K562 (cell line): ENCODE measurements around the gene DTX1. TPM values are rescaled to one million over a fixed set of nuclear protein-coding genes. Genes with fewer than 3 reads are reported as not detected.

Source experiments
- ATAC-seq: fragments of 200-7000 bp; cut with Tn5 transposase; 3 replicates; pipeline ENCODE4 v1.9.1; 2020; ENCODE audit warnings: moderate library complexity
- BruUV-seq: library from RNA; stranded (reverse); fragments of 400-500 nt; replicated peaks from 2 replicates; lab custom pipeline; 2021; lab: Mats Ljungman, UMichigan
- CTCF ChIA-PET: fragments of 300-600 bp; formaldehyde crosslinking; extraction: SDS; loops from one replicate; lab custom pipeline; 2021; ENCODE audit warnings: low intra/inter-chr PET ratio; lab: Yijun Ruan, JAX
- POLR2A ChIA-PET: fragments of 300-600, 350-650 bp; sonication (Branson Sonifier 250); formaldehyde crosslinking; extraction: SDS; loops from one replicate; lab custom pipeline; 2021; ENCODE audit warnings: antibody characterized with exemption, inconsistent platforms; lab: Yijun Ruan, JAX
- DNase-seq, 4 experiments: peaks; one replicate each; pipeline versions ENCODE4 v3.0.0 to v3.0.0-alpha.2; 2011 to 2018; ENCODE audit warnings: low spot score in 3 of 4, mixed read lengths in 3 of 4; ENCODE audit errors: extremely low read depth in 1 of 4
- FAIRE-seq: peaks from 2 replicates; lab custom pipeline; 2011; peaks lifted over from hg19 to GRCh38; lab: Jason Lieb, UNC
- H2AFZ ChIP-seq: 2 replicates; pipeline ENCODE4 v1.6.0; 2011; ENCODE audit warnings: low read depth, low read length, control low read depth, inconsistent platforms
- H3K27ac ChIP-seq: fragments of 200-600 bp; 3 replicates; pipeline ENCODE4 v1.8.0; 2011; ENCODE audit warnings: low read depth, mild to moderate bottlenecking, control low read depth, inconsistent platforms, low read length, moderate library complexity, mixed read lengths; ENCODE audit errors: extremely low read depth
- H3K27me3 ChIP-seq, 2 experiments: fragments of 300-600 bp in 1 of 2; 2 replicates in 1 of 2; 3 replicates in 1 of 2; pipeline versions ENCODE4 v1.6.0 to v1.8.0; 2011; ENCODE audit warnings: inconsistent platforms in 2 of 2, low read length in 2 of 2, mild to moderate bottlenecking in 1 of 2, mixed read lengths in 1 of 2, moderate library complexity in 1 of 2; ENCODE audit not compliant: control insufficient read depth in 2 of 2, insufficient read depth in 2 of 2
- H3K36me3 ChIP-seq: fragments of 300-600 bp; 3 replicates; pipeline ENCODE4 v1.8.0; 2011; ENCODE audit warnings: mild to moderate bottlenecking, low read length, inconsistent platforms; ENCODE audit not compliant: control insufficient read depth, insufficient read depth
- H3K4me1 ChIP-seq, 2 experiments: fragments of 200-600 bp in 1 of 2; replicated peaks in 1 of 2; 2 replicates in 1 of 2; 3 replicates in 1 of 2; pipeline versions ENCODE4 v1.5.1 to v1.8.0; 2011; ENCODE audit warnings: inconsistent platforms in 2 of 2, low read length in 2 of 2, mild to moderate bottlenecking in 1 of 2, mixed read lengths in 1 of 2, moderate library complexity in 1 of 2; ENCODE audit not compliant: control insufficient read depth in 2 of 2, insufficient read depth in 2 of 2
- H3K4me2 ChIP-seq: 2 replicates; pipeline ENCODE4 v1.6.1; 2011; ENCODE audit warnings: low read length, control low read depth, inconsistent platforms, mixed read lengths; ENCODE audit not compliant: insufficient read depth
- H3K4me3 ChIP-seq: fragments of 200-600 bp; sonication (generic), shearing (Covaris generic); 2 replicates; pipeline ENCODE4 v1.5.1; 2016; ENCODE audit warnings: control low read depth, inconsistent platforms
- H3K79me2 ChIP-seq: fragments of 200-600 bp; 3 replicates; pipeline ENCODE4 v1.8.0; 2011; ENCODE audit warnings: low read length, inconsistent platforms; ENCODE audit not compliant: control insufficient read depth, insufficient read depth
- H3K9ac ChIP-seq, 2 experiments: 2 replicates each; pipeline versions ENCODE4 v1.6.0 to v1.6.1; 2011; ENCODE audit warnings: low read depth in 2 of 2, low read length in 2 of 2, control low read depth in 1 of 2, inconsistent platforms in 1 of 2, mild to moderate bottlenecking in 1 of 2, mixed read lengths in 1 of 2; ENCODE audit not compliant: insufficient read depth in 1 of 2
- H3K9me1 ChIP-seq: one replicate; pipeline ENCODE4 v1.6.0; 2011; ENCODE audit warnings: inconsistent platforms, mild to moderate bottlenecking, low read length, moderate library complexity; ENCODE audit not compliant: control insufficient read depth, insufficient read depth
- H3K9me3 ChIP-seq: replicated peaks from 2 replicates; pipeline ENCODE4 v1.5.1; 2011; ENCODE audit warnings: low read depth, low read length, inconsistent platforms; ENCODE audit not compliant: control insufficient read depth, insufficient read depth
- H4K20me1 ChIP-seq: replicated peaks from 2 replicates; pipeline ENCODE4 v1.6.1; 2011; ENCODE audit warnings: low read length, inconsistent platforms, mixed read lengths; ENCODE audit not compliant: control insufficient read depth, insufficient read depth
- FOXM1 ChIP-seq, 2 experiments: fragments of 450-650 bp in 1 of 2; sonication (generic) in 1 of 2; formaldehyde crosslinking in 1 of 2; IDR thresholded peaks; 2 replicates each; pipeline versions ENCODE4 v1.6.1 to v1.9.0; 2017 to 2022; ENCODE audit warnings: low read depth in 2 of 2, mild to moderate bottlenecking in 2 of 2, missing genetic modification reagents in 1 of 2, moderate library complexity in 1 of 2
- NONO ChIP-seq, 2 experiments: fragments of 200-400 bp in 1 of 2; fragments of 450-650 bp in 1 of 2; formaldehyde crosslinking in 1 of 2; IDR thresholded peaks; 2 replicates each; pipeline ENCODE4 v1.6.1; 2017; ENCODE audit warnings: low read depth in 2 of 2, mild to moderate bottlenecking in 2 of 2, moderate library complexity in 2 of 2, low read length in 1 of 2
- PHF20 ChIP-seq: fragments of 450-650 bp; IDR thresholded peaks from 2 replicates; pipeline ENCODE4 v1.6.1; 2018; ENCODE audit not compliant: partially characterized antibody
- POLR2A ChIP-seq: fragments of 450-650 bp; conservative IDR thresholded peaks from 2 replicates; pipeline ENCODE4 v1.6.1; 2016
- RBM25 ChIP-seq: fragments of 200-400 bp; formaldehyde crosslinking; IDR thresholded peaks from 2 replicates; pipeline ENCODE4 v1.6.1; 2018; ENCODE audit warnings: low read length, low read depth, moderate library complexity; ENCODE audit not compliant: severe bottlenecking
- SMC3 ChIP-seq: conservative IDR thresholded peaks from 2 replicates; pipeline ENCODE4 v1.6.1; 2011; ENCODE audit warnings: low read depth, low read length, improper control_type of control experiment; ENCODE audit not compliant: insufficient read depth
- TBL1XR1 ChIP-seq, 2 experiments: IDR thresholded peaks; 2 replicates each; pipeline ENCODE4 v1.6.1; 2012; ENCODE audit warnings: improper control_type of control experiment in 2 of 2, low read length in 2 of 2, mild to moderate bottlenecking in 1 of 2
- XRCC3 ChIP-seq: fragments of 450-650 bp; IDR thresholded peaks from 2 replicates; pipeline ENCODE4 v1.6.1; 2017; ENCODE audit warnings: mild to moderate bottlenecking, moderate library complexity
- ZNF175 ChIP-seq: fragments of 200-800 bp; sonication (Bioruptor generic); IDR thresholded peaks from 2 replicates; pipeline ENCODE4 v1.6.1; 2016; ENCODE audit warnings: low read depth, mild to moderate bottlenecking, missing genetic modification characterization, missing compliant biosample characterization
- ZNF561 ChIP-seq: fragments of 450-650 bp; formaldehyde crosslinking; conservative IDR thresholded peaks from 2 replicates; pipeline ENCODE4 v1.4.0; 2020; ENCODE audit warnings: mild to moderate bottlenecking, moderate library complexity
- WGBS: fragments of 100-300 bp; shearing (Covaris generic); methylation state at CpG from one replicate; pipeline ENCODE4 v1.1.6; 2016; ENCODE audit warnings: low coverage, mixed read lengths; ENCODE audit not compliant: insufficient coverage; ENCODE audit errors: missing lambda C conversion rate; 5-methylcytosine and 5-hydroxymethylcytosine counted together
- in situ Hi-C: fragments of 300-500 bp; cut with MboI; formaldehyde crosslinking; loops from 4 replicates; pipeline ENCODE4 v1.15.0; 2018; ENCODE audit warnings: inconsistent platforms, mixed read lengths
- intact Hi-C: fragments of 100-400 bp; cut with micrococcal nuclease; formaldehyde crosslinking; loops from 2 replicates; pipeline ENCODE4 v1.14.2; 2022
- polyA plus RNA-seq, 8 experiments: library from polyadenylated mRNA; depleted of rRNA in 4 of 8; stranded (reverse) in 5 of 8; unstranded in 3 of 8; fragments of >200 nt; fragmentation: Nextera tagmentation in 2 of 8; fragmentation: Illumina TruSeq in 1 of 8; extraction: Ambion mirVana in 2 of 8; extraction: Trizol in 1 of 8; gene quantifications; 2 replicates each; pipeline versions ENCODE4 v1.2.1 to v1.2.3, GENCODE V29; 2011 to 2014; ENCODE audit warnings: inconsistent platforms in 1 of 8, missing spikeins in 1 of 8
- total RNA-seq, 7 experiments: library from RNA; depleted of rRNA in 6 of 7; stranded (reverse); fragments of >200 nt in 6 of 7; fragmentation: Illumina TruSeq in 2 of 7; extraction: Trizol in 2 of 7; gene quantifications; 2 replicates each; pipeline versions ENCODE4 v1.2.1 to v1.2.3, GENCODE V29; 2011 to 2021; ENCODE audit warnings: low replicate concordance in 1 of 7

Gene DTX1
- total and polyA plus RNA-seq, 9 of the 15 experiments (the other 6 are each of a cell fraction or from before 2014, with no cell fraction given), result not detected

DNA sequence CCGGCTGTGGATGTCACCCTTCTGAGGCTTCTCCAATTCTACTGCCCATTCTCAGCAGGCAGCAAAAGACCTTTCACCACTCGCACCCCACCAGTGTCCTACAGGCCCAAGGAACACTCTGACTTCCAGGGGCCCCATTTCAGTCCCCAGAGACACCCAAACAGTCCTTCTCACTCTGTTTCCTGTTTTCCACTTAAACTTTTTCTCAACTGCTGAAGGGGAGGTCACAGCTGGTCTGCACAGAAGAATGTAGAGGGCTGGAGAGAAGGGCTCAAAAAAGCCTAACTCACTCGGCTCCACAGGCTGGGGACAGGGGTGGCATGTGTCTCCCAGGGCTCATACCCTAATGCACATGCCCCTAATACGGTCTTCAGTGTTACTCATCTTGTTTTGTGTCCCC lies 4.2 kb upstream of the DTX1 start (continued):
- TF ChIP-seq ZNF561 (CRISPR knock-in tag) (no peak), XRCC3 (no peak), SMC3 (no peak)

DNA sequence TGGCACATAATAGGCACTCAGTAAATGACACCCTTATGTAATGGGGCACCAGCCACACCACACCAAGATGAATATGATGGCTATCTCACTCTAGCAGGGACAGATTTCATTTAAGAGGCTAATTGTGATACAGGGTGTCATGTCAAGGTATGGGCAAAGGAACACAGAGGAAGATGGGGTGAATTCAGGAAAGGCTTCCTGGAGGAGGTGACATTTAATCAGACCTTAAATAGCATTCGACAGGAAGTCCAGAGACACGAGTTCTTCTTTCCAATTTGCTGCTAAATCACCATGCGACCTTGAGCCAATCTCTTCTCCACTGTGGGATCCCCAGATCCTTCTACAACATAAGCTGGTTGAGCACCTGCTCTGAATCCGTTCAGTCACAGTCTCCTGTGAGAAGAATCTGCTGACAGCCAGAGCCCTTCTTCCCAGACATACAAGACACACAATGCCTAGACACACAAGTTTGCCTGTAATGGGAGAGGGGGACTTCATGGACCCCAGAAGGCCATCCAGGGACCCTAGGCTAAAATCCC lies 1.5 kb upstream of the DTX1 start:
- Histone ChIP-seq H3K9ac (no peak overlapping the region), H3K36me3 (no peaks in the 10 kb centered on the region), H3K4me1 (peaks cover 0 to 18% of the 10 kb centered on the region in 2 experiments; a peak in 1 of 5 replicates), H3K4me2 (no peak overlapping the region), H3K9me3 (no peaks in the 10 kb centered on the region), H3K79me2 (no peaks in the 10 kb centered on the region), H3K27me3 (peaks cover 5 to 32% of the 10 kb centered on the region in 2 experiments; a peak in 3 of 5 replicates), H3K9me1 (no peaks in the 10 kb centered on the region), H3K4me3 (no peak overlapping the region), H3K27ac (no peak overlapping the region), H4K20me1 (peaks cover 2% of the 10 kb centered on the region), H2AFZ (no peak overlapping the region)
- CTCF ChIA-PET, result no interaction called here
- FAIRE-seq (no peak), ATAC-seq (no peak), DNase-seq (no peak)
- intact Hi-C loops, result no loop called here
- BruUV-seq, result no TSS peak
- WGBS, result 0% methylated on average over 4 of the region's 4 CpGs
- in situ Hi-C loops, result no loop called here
- POLR2A ChIA-PET, result no interaction called here
- TF ChIP-seq RBM25, result peak; percentile 46
- no peak for TF ChIP-seq NONO (IDR thresholded peaks at IDR 0.05; ENCODE audit: low read depth in 2 of 2, low read length in 1 of 2)
- no peak for TF ChIP-seq POLR2A
- no peak for TF ChIP-seq TBL1XR1 (IDR thresholded peaks at IDR 0.05; ENCODE audit: low read length in 2 of 2)
- no peak for TF ChIP-seq ZNF175 (CRISPR knock-in tag)
- TF ChIP-seq FOXM1 (IDR thresholded peaks at IDR 0.05; ENCODE audit: low read depth), result no peak
- no peak for TF ChIP-seq FOXM1 (CRISPR knock-in tag; IDR thresholded peaks at IDR 0.05; ENCODE audit: low read depth)
- no peak for TF ChIP-seq PHF20
